HG03378 (cell line): ENCODE measurements around the gene PTPRN2.
"Not testable (repeated sequence)": the region's sequence is repeated elsewhere in the genome, so short reads cannot be mapped to it uniquely, and the experiment has no call there.

Source experiments
- ATAC-seq: cut with Tn5 transposase; IDR thresholded peaks from one replicate; pipeline ENCODE4 v1.9.1; 2021; ENCODE audit warnings: mild to moderate bottlenecking, moderate library complexity; ENCODE audit not compliant: unreplicated experiment

Gene PTPRN2

DNA sequence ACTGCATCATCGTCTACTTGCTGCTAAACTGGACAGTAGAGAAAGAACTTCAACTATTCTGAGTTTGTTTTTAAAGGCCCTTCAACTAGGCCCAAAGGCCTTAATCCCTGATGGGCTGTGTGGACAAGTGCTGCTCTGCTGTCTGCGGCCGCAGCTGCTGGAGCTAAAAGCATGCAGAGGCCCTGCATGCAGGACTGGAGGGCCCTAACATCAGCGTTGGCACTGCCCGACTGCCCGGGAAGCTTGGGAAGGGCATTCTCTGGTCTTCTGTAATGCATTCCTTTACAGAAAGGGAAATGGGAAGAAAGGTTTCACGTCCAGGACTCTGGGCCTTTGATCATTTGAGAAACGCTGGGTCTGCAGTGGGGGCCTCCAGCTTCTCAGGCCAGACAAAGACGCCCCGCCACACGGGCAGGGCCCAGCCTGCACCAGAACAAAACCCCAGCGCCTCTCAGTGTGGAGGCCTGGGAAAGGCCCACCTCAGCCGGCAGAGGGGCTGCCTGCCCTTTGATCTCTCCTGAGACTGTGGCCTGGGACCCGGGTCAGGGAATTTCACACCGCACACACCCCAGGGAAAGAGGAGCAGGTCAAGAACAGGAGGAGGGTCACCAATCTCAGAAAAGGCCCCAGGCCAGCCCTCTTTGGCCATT, 1021.5 kb downstream of the PTPRN2 start:
- no peak for ATAC-seq

DNA sequence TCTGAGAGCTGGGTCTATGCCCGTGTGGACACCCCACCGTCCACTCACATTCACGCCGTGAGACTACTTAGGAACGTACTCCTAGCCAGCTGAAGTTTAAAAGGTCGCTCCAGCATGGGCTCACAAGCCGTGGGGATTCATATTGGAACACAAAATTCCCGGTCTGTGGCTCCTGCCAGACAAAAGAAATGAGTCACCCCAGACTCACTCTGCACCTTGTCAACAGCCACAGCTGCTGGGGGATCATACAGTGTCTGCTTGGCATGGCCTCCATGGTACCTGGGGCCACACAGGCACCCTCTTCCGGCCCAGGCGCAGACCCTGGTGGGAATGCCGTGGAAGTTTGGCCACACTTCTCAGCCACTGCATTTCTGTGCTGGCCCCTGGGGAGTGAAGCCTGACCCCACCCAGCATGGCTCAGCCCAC, 1022.4 kb downstream of the PTPRN2 start:
- ATAC-seq = no peak

- ATAC-seq = no peak
These were observed 1023.0 kb downstream of the PTPRN2 start for GRCh38 chr7:157564517-157565177.

DNA sequence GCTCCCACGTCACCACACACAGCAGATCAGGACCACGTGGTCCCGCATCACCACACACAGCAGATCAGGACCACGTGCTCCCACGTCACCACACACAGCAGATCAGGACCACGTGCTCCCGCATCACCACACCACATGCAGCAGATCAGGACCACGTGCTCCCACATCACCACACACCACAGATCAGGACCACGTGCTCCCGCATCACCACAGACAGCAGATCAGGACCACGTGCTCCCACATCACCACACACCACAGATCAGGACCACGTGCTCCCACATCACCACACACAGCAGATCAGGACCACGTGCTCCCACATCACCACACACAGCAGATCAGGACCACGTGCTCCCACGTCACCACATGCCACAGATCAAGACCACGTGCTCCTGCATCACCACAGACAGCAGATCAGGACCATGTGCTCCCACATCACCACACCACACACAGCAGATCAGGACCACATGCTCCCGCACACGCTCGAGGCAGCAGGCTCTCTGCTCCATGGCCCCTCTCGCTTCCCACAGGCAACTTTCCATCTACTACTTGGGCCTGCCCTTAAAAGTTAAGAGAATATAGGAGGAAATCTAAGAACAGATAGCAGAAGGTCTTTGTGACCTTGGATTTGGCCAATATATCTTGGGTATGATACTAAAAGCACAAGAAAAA, 1024.0 kb downstream of the PTPRN2 start:
- not testable (repeated sequence) for ATAC-seq

- not testable (repeated sequence) for ATAC-seq
These were observed 1024.9 kb downstream of the PTPRN2 start for GRCh38 chr7:157562522-157563398.

DNA sequence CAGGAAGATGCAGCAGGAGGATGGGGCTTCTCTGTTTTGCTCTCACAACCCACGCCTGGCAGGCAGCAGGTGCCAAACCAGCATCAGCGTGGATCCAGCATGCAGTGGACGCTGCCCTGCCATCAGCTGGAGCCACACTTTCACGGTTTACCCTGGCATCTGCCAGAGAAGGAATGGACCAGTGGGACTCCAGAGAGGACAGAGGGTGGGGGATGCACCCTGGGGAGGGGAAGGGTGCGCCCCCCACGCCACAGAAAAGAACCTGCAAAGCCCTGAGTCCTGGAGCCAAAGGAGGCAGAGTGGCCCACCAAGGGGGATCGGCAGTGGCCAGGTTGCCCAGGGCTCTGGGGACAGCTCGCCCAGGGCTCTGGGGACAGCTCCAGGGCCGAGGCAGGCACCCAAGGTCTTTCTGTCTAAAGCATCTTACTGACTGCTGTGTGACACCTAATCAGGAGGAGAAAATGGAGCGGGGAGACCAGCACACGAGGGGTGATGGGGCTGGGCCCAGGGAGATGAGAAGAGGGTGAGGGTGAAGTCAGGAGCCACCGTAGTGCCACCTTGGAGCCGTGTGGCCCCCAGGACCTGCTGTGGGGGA, 1025.7 kb downstream of the PTPRN2 start:
- no peak for ATAC-seq

DNA sequence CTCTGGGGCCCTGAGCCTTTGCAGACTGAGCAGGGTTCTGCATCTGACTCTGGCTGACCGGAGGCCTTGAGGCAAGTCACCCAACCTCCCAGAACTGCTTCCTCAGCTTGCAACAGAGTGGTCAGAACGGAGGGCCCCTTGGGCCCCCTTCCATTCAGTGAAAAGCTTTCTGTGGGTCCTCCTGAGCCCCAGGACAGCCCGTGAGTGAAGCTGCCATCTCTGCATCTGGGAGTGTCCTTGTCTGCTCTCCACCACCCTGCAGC, 1026.2 kb downstream of the PTPRN2 start:
- no peak for ATAC-seq

- ATAC-seq = no peak
These were observed 1026.7 kb downstream of the PTPRN2 start for GRCh38 chr7:157560710-157561522.

DNA sequence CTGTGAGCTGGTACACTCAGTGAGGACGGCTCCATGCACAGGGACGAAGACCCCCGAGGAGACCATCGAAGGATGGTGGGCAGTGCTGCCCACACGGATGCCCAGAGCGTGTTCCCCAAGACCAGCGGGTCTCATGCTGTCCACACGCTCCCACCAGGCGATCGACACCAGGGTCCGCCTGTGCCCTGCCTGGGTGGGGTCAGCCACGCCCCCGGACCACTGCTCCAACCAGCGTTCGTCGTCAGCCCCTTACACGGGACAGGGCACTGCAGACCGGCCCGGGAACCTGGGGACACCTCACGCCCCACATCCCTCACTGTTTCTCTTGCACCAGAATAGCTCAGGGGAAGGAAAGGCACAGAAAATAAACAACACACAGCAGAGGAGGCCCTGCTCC, 1027.4 kb downstream of the PTPRN2 start:
- no peak for ATAC-seq

DNA sequence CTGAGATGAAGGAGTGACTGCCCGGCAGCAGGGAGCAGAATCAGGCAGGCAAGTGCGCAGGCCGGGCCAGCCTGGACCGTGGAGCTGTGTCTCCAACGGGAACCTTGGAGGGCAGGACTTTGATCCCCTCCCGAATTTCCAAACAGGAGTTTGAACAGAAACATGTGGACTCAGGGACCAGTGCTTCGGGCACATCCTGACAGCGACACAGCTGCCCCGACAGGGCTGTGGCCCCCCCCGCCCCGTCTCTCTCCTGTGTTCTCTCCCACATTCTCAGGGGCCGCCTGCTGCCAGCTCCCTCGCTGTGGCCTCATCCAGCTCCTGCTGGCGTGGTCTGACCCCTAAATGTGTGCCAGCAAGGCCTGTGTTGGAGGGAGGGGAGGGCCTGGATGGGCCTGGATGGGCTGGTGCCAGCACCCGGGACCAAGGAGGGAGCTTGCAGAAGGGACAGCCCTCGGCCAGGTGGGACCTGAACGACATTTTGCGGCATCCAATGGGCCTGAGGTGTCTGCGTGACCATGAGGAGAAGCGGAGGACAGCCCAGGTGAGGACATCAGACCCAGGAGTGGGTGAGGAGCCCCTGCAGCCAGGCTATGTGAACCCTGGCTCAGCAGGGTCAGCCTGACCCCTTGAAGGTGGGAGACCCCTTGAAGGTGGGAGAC, 1027.9 kb downstream of the PTPRN2 start:
- ATAC-seq = no peak

- ATAC-seq = no peak
These were observed 1028.6 kb downstream of the PTPRN2 start for GRCh38 chr7:157558875-157559595.

DNA sequence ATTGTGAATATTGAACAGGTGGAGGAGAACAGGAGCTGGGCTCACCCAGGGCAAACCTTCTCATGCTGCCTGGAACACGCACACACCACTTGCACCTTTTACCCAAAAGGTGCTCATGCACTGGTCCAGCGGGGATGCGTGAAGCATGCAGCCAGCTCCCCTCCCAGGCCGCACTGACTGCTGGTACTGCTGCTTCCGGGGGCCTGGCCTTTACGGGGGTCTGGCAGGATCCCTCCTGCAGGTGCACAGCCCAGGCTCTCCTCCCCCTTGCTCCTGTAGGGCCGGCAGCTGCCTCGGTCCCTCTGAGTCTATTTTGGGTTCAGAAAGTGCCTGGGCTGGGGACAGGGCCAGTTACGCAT, 1029.1 kb downstream of the PTPRN2 start:
- ATAC-seq = no peak

- ATAC-seq = no peak
These were observed 1029.6 kb downstream of the PTPRN2 start for GRCh38 chr7:157558061-157558460.

GRCh38 chr7:157557263-157557662, 1030.4 kb downstream of the PTPRN2 start:
- ATAC-seq = no peak

GRCh38 chr7:157556642-157556944, 1031.0 kb downstream of the PTPRN2 start:
- ATAC-seq = no peak

- no peak for ATAC-seq
These were observed 1031.5 kb downstream of the PTPRN2 start for GRCh38 chr7:157555944-157556641.

- ATAC-seq = no peak
These were observed 1032.3 kb downstream of the PTPRN2 start for GRCh38 chr7:157555313-157555712.

DNA sequence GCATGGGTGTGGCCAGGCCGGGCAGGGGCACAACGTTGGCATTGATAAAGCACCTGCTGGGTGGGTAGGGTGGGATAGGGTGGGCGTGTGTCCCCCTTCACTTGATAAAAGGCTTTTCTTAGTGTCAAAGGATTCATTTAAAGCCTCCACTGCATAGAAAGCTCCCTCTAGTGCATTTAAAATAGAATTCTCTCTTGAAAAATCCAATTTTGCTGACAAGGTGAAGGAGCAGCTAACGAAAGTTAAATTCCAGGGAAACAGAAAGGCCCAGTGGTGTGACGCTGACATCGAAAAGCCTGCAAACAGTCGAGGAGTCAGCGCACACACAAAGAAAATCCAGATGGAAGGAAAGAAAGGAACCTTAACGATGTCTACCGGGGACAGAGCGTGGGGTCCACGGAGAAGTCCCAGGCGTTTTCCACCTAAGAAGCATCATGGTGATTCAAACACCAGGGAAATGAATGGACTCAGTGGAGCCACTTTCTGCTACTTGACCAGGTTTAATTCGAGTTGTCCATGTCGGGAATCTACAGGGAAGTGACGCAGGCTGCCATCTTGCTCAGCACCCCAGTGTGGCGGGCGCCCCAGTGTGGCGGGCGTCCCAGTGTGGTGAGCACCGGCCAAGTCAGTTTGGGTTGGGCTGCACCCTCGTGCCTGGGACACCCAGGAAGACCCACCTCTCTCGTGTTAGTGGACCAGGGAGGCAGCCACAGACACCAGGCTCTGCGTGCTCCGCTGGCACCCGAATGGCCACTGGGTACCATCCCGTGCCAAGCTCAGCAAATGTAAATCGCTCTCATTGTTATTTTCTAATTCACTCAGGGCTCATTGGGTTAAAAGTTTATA, 1033.0 kb downstream of the PTPRN2 start:
- ATAC-seq = no peak
